OCI-LY3 (cell line): Measurements from ENCODE around the gene LSR.

ENCODE experiments used
- EZH2phosphoT487 ChIP-seq: fragments of 200-600 bp; shearing (Covaris generic); IDR thresholded peaks from 2 replicates; pipeline ENCODE4 v1.6.1; 2018; ENCODE audit warnings: antibody characterized with exemption, mixed run types, low read depth
- TF ChIP-seq, protein P1 (sequence below): fragments of 200-600, 300-600 bp; sonication (generic); IDR thresholded peaks from 2 replicates; pipeline ENCODE4 v1.5.1; 2014; ENCODE audit warnings: antibody characterized with exemption, low read length, low read depth

DNA sequence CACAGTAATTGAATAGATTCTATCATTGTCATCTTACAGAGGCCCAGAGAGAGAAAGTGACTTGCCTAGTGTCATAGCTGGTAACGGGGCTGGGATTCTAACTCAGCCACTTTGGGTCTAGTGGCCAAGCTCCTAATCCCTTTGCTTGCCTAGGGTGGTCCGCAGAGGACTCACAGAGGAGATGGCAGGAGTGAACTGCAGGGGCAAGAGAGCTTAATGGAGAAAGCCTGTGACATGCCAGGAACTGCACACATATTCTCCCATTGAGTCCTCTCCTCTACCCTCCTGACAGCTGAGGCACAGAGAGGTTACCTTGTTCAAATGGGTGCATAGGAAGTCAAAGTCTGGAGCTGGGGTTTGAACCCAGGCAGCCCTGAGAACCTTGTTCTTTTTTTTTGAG lies 2.7 kb downstream of the LSR start:
- TF ChIP-seq, protein P1, sequence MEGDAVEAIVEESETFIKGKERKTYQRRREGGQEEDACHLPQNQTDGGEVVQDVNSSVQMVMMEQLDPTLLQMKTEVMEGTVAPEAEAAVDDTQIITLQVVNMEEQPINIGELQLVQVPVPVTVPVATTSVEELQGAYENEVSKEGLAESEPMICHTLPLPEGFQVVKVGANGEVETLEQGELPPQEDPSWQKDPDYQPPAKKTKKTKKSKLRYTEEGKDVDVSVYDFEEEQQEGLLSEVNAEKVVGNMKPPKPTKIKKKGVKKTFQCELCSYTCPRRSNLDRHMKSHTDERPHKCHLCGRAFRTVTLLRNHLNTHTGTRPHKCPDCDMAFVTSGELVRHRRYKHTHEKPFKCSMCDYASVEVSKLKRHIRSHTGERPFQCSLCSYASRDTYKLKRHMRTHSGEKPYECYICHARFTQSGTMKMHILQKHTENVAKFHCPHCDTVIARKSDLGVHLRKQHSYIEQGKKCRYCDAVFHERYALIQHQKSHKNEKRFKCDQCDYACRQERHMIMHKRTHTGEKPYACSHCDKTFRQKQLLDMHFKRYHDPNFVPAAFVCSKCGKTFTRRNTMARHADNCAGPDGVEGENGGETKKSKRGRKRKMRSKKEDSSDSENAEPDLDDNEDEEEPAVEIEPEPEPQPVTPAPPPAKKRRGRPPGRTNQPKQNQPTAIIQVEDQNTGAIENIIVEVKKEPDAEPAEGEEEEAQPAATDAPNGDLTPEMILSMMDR = no peak
- no peak for TF ChIP-seq EZH2phosphoT487
